Measurements from ENCODE around the gene MRPL43.

- TF ChIP-seq CTCF (IDR thresholded peaks at IDR 0.05) (no peak), POLR2A (IDR thresholded peaks at IDR 0.05) (no peak), EP300 (IDR thresholded peaks at IDR 0.05; ENCODE audit: low read depth) (no peak), POLR2AphosphoS5 (IDR thresholded peaks at IDR 0.05) (no peak)
These were observed 869 bp upstream of the MRPL43 start for GRCh38 chr10:100988166-100988565.
